ENCODE data around the gene ACTN3.

- TF ChIP-seq EZH2phosphoT487 (IDR thresholded peaks at IDR 0.05; ENCODE audit: borderline replicate concordance, low read depth, low read length) (no peak), CTCF (conservative IDR thresholded peaks at IDR 0.05; ENCODE audit: low read length) (no peak)
Observed at GRCh38 chr11:66569076-66569475, 22.4 kb downstream of the ACTN3 start.
